AG10803 (cell line): ENCODE results near the gene PLEKHA8.

Experiments used
- DNase-seq: peaks from one replicate; pipeline ENCODE4 v3.0.0; 2010; ENCODE audit warnings: low read depth
- H3K4me3 ChIP-seq: 2 replicates; pipeline ENCODE4 v1.5.1; 2011; ENCODE audit warnings: mild to moderate bottlenecking, low read length, control low read depth
- TF ChIP-seq, protein P1 (sequence below): conservative IDR thresholded peaks from 2 replicates; pipeline ENCODE4 v1.5.1; 2011; ENCODE audit warnings: mild to moderate bottlenecking, low read length, control low read depth, inconsistent platforms

Gene PLEKHA8

GRCh38 chr7:30028216-30028748 is at the start of gene PLEKHA8:
Gene PLEKHA8, plus strand, starts transcription at chr7:30028412. Its CDS starts 351 bp downstream, at chr7:30028763.
- DNase-seq, result peak; percentile 84
- H3K4me3 ChIP-seq, result peak within 1 kb of the TSS; percentile 72
- TF ChIP-seq, protein P1, sequence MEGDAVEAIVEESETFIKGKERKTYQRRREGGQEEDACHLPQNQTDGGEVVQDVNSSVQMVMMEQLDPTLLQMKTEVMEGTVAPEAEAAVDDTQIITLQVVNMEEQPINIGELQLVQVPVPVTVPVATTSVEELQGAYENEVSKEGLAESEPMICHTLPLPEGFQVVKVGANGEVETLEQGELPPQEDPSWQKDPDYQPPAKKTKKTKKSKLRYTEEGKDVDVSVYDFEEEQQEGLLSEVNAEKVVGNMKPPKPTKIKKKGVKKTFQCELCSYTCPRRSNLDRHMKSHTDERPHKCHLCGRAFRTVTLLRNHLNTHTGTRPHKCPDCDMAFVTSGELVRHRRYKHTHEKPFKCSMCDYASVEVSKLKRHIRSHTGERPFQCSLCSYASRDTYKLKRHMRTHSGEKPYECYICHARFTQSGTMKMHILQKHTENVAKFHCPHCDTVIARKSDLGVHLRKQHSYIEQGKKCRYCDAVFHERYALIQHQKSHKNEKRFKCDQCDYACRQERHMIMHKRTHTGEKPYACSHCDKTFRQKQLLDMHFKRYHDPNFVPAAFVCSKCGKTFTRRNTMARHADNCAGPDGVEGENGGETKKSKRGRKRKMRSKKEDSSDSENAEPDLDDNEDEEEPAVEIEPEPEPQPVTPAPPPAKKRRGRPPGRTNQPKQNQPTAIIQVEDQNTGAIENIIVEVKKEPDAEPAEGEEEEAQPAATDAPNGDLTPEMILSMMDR, result no peak

DNA sequence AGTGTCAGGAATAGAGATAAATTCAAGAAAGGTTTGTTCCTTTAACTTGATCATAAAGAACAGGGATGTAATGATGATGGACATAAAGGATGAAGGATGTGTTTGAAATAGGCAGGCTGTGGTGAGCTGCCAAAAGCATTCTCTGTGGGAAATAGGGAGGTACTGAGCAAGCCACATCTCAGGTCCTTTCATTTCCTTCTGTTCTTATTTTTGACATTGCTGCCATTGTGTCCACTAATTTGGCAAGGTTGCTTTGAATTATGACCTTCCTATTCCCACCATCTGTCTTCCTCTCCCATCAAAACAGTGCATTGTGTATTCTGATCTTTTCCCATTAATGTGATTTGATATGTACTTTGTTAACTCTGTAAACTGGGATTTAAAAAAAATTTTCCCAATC is 48.1 kb upstream of the PLEKHA8 start:
- no peak for DNase-seq
- TF ChIP-seq, protein P1, result no peak
- no peak overlapping the region for H3K4me3 ChIP-seq

DNA sequence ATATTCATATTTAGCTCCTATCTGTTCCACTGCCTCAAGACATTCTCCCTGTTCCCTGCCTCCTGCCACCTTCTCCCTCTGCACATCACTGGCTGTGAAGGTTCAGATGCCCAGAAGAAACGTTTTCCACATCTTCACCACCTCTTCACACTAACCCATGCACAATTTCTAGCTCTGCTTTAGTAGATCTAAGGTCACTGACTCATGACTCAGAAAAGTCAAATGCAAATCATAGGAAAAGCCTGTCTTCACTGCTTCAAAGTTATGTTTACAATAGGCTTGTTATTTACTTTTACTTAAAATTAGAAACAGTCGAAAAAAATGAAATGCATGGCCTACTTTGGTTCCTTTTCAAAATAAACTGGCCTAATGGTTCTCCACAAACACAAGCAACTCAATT is 41.1 kb upstream of the PLEKHA8 start:
- TF ChIP-seq, protein P1, result no peak
- no peak overlapping the region for H3K4me3 ChIP-seq
- peak; percentile 18 for DNase-seq

DNA sequence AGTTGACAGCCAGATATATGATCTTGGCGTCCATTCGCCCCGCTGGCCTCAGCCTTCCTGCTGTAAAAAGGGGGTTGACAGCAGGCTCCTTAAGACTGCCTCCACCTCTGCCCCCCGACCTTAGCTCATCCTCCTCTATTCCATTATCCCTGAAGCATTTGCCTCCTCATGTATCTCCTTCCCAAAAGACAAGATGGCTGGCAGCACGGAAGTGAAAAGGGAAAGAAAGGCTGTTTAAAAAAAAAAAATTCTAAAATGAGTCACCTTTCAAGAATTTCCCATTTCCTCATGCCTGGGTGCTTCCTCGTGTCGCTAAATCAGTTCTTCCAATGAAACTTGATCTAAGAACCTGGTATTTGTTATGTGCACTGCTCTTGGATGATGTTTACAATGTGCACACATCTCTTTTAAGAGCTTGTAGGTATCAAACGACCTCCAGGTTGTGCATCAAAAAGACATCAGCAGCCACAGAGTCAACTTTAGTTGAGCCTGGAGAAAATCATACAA is 40.3 kb upstream of the PLEKHA8 start:
- H3K4me3 ChIP-seq, result peak overlapping the region; percentile 81
- peak; percentile 87 for DNase-seq
- TF ChIP-seq, protein P1, result no peak

DNA sequence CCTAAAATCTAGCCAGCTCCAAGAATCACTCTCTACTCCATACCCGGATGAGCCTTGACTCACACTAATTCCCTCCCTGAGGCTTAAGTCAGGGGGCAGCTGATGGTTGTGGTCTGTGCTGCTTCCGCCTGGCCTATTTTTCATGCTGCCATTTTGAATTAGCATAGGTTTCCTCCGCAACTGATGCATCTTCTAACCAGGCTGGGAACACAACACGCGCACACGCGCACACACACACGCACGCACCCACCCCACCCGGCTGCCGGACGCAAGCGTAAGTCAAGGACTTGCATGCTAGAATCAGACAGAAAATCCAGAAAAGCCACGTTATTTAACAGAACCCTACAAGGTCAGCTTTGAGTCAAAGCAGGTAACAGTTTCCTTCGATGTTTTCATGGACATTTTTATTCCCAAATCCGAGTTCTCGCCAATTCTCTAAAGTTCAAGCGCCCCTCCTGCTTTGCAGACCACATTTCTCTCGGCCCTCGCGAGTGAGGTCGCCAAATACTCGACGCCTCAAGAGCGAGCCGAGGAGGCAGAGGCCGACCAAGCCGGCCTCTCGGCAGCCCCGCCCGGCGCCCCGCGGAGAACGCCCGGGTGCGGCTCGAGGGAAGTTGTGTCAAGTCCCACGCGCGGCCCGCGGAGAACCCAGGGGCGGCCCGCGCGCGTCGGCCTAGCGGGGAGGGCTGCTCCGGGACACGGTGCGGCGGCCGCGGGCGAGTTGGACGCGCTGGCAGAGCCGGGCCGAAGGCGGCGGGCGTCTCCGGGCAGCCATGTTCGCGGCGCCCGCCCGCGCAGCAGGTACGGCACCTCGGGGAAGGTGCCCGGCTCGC is 39.6 kb upstream of the PLEKHA8 start:
- peak overlapping the region; percentile 81 for H3K4me3 ChIP-seq
- peak; percentile 75 for DNase-seq

DNA sequence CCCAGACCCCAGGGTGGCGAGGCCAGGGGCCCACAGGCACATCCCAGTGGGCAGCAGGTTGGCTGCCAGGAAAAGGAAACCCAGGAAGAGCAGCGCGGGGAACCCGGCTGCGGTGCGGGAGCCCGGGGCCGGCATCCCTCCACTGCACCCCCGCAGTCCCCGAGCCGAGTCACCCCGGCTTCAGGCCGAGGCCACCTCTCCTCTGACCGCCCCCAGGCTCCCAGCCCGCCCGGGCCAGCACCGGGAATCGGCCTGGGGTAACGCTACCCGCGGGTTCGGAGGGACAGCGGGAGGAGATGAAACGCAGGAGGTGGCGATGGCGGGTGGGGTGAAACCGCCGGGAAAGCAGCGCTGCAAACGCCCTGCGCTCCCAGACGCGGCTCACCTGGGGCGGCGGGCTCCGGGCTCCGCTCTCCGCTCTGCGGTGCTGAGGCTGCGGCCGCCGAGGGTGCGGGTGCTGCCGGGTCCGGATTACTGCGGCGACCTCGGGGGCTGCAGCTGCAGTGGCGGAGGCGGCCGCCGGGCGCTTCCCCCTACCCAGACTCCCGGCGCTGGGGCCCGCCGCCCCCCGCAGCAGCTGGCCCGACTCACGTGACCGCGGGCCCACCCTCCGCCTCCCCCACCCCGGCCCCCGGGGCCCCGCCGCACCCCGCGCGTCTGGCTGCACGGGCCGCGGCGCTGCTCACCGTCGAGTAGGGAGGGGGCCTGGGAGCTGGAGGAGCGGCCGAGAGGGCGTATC is 38.8 kb upstream of the PLEKHA8 start, which contains the start of gene SCRN1:
TSS of gene SCRN1 (minus strand) at position 545 of the 739 bp plus-strand sequence. CDS start 20,734 bp downstream, outside the sequence.
- H3K4me3 ChIP-seq, result peak within 1 kb of the TSS; percentile 81
- DNase-seq, result peak; percentile 32
- TF ChIP-seq, protein P1, result no peak

More for the DNA sequence above, 39.6 kb upstream of the PLEKHA8 start:
- TF ChIP-seq, protein P1, result no peak
